Measurements from ENCODE around the gene C6orf52.

- TF ChIP-seq CTCF (IDR thresholded peaks at IDR 0.05) (no peak), POLR2A (IDR thresholded peaks at IDR 0.05) (no peak), POLR2AphosphoS5 (IDR thresholded peaks at IDR 0.05) (no peak)
These were observed 32.2 kb downstream of the C6orf52 start for GRCh38 chr6:10662207-10662606.
